ENCODE measurements around the gene APOB.

APOB gene

GRCh38 chr2:21007129-21008013, 36.5 kb downstream of the APOB start:
- H3K9ac ChIP-seq (ENCODE audit: low read depth, low read length) = no peak overlapping the region
- no peaks in the 10 kb centered on the region for H3K27me3 ChIP-seq (ENCODE audit: insufficient read depth, low read length, poor library complexity)
- H3K79me2 ChIP-seq (ENCODE audit: insufficient read depth, low read length) = no peaks in the 10 kb centered on the region
- no peak overlapping the region for H3K27ac ChIP-seq (ENCODE audit: low read length)
- ATAC-seq (ENCODE audit: insufficient read depth, low read depth) (no peak), DNase-seq (no peak)
- no peaks in the 10 kb centered on the region for H3K36me3 ChIP-seq (ENCODE audit: insufficient read depth, low read length)
- no peak overlapping the region for H3K4me3 ChIP-seq (ENCODE audit: low read depth in 1 of 2, low read length in 2 of 2)
- no peaks in the 10 kb centered on the region for H4K20me1 ChIP-seq (ENCODE audit: insufficient read depth, low read length)
- no peaks in the 10 kb centered on the region for H3K9me3 ChIP-seq (ENCODE audit: insufficient read depth, low read length, severe bottlenecking)
- TF ChIP-seq, protein P1, sequence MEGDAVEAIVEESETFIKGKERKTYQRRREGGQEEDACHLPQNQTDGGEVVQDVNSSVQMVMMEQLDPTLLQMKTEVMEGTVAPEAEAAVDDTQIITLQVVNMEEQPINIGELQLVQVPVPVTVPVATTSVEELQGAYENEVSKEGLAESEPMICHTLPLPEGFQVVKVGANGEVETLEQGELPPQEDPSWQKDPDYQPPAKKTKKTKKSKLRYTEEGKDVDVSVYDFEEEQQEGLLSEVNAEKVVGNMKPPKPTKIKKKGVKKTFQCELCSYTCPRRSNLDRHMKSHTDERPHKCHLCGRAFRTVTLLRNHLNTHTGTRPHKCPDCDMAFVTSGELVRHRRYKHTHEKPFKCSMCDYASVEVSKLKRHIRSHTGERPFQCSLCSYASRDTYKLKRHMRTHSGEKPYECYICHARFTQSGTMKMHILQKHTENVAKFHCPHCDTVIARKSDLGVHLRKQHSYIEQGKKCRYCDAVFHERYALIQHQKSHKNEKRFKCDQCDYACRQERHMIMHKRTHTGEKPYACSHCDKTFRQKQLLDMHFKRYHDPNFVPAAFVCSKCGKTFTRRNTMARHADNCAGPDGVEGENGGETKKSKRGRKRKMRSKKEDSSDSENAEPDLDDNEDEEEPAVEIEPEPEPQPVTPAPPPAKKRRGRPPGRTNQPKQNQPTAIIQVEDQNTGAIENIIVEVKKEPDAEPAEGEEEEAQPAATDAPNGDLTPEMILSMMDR (IDR thresholded peaks at IDR 0.05; ENCODE audit: borderline replicate concordance, extremely low read depth, low read length, poor library complexity, severe bottlenecking) = no peak
- no peak for TF ChIP-seq EZH2 (IDR thresholded peaks at IDR 0.05; ENCODE audit: borderline replicate concordance, low read depth, low read length, severe bottlenecking)
- no peak overlapping the region for H3K4me2 ChIP-seq (ENCODE audit: insufficient read depth, low read length)
- H3K4me1 ChIP-seq (ENCODE audit: insufficient read depth, low read length) = no peaks in the 10 kb centered on the region
- H2AFZ ChIP-seq (ENCODE audit: low read depth, low read length) = no peak overlapping the region

DNA sequence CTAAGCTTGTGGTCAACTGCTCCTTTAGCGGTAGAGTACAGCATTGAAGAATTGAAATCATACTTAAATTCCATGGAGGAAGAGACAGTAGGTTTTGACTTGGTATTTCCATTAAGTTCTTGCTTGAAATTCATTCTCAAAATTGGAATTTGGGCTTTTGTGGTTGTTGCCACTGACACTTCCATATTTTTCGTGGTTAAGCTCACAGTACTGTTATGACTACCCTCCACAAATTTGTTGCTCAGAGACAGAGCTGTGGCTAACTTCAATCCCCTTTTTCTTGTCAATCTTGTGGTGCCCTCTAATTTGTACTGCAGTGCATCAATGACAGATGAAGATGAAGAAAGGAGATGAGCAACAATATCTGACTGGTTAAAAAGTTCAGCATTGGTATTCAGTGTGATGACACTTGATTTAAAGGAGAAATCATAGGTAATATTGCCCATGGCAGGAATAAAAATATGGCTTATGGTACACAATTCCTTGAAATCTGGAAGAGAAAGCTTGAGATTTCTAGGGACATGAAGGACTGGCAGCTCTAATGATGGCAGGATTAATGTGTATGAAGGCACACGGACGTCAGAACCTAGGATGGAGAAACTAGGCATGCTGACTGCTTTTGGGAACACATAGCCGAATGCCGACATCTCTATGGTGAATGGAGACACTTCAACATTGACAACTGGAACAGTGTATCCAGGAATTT, 37.3 kb downstream of the APOB start:
- no peak overlapping the region for H3K27ac ChIP-seq (ENCODE audit: low read length)
- H3K9me3 ChIP-seq (ENCODE audit: insufficient read depth, low read length, severe bottlenecking) = no peaks in the 10 kb centered on the region
- no peak overlapping the region for H3K9ac ChIP-seq (ENCODE audit: low read depth, low read length)
- no peaks in the 10 kb centered on the region for H4K20me1 ChIP-seq (ENCODE audit: insufficient read depth, low read length)
- no peak overlapping the region for H3K4me2 ChIP-seq (ENCODE audit: insufficient read depth, low read length)
- no peak overlapping the region for H2AFZ ChIP-seq (ENCODE audit: low read depth, low read length)
- H3K4me3 ChIP-seq (ENCODE audit: low read depth in 1 of 2, low read length in 2 of 2) = no peak overlapping the region
- H3K79me2 ChIP-seq (ENCODE audit: insufficient read depth, low read length) = no peaks in the 10 kb centered on the region
- no peaks in the 10 kb centered on the region for H3K4me1 ChIP-seq (ENCODE audit: insufficient read depth, low read length)
- H3K27me3 ChIP-seq (ENCODE audit: insufficient read depth, low read length, poor library complexity) = no peaks in the 10 kb centered on the region
- no peak for TF ChIP-seq EZH2 (IDR thresholded peaks at IDR 0.05; ENCODE audit: borderline replicate concordance, low read depth, low read length, severe bottlenecking)
- TF ChIP-seq, protein P1 (IDR thresholded peaks at IDR 0.05; ENCODE audit: borderline replicate concordance, extremely low read depth, low read length, poor library complexity, severe bottlenecking) = no peak
- no peaks in the 10 kb centered on the region for H3K36me3 ChIP-seq (ENCODE audit: insufficient read depth, low read length)
- DNase-seq (no peak), ATAC-seq (ENCODE audit: insufficient read depth, low read depth) (no peak)

- no peaks in the 10 kb centered on the region for H3K4me1 ChIP-seq (ENCODE audit: insufficient read depth, low read length)
- DNase-seq = no peak
- no peak overlapping the region for H3K27ac ChIP-seq (ENCODE audit: low read length)
- no peak overlapping the region for H3K9ac ChIP-seq (ENCODE audit: low read depth, low read length)
- no peak overlapping the region for H3K4me3 ChIP-seq (ENCODE audit: low read depth in 1 of 2, low read length in 2 of 2)
- H2AFZ ChIP-seq (ENCODE audit: low read depth, low read length) = no peak overlapping the region
- ATAC-seq (ENCODE audit: insufficient read depth, low read depth) = no peak
- H3K36me3 ChIP-seq (ENCODE audit: insufficient read depth, low read length) = no peaks in the 10 kb centered on the region
- H3K27me3 ChIP-seq (ENCODE audit: insufficient read depth, low read length, poor library complexity) = no peaks in the 10 kb centered on the region
- no peak overlapping the region for H3K4me2 ChIP-seq (ENCODE audit: insufficient read depth, low read length)
- no peaks in the 10 kb centered on the region for H4K20me1 ChIP-seq (ENCODE audit: insufficient read depth, low read length)
- TF ChIP-seq EZH2 (IDR thresholded peaks at IDR 0.05; ENCODE audit: borderline replicate concordance, low read depth, low read length, severe bottlenecking) = no peak
- TF ChIP-seq, protein P1 (IDR thresholded peaks at IDR 0.05; ENCODE audit: borderline replicate concordance, extremely low read depth, low read length, poor library complexity, severe bottlenecking) = no peak
- no peaks in the 10 kb centered on the region for H3K79me2 ChIP-seq (ENCODE audit: insufficient read depth, low read length)
- no peaks in the 10 kb centered on the region for H3K9me3 ChIP-seq (ENCODE audit: insufficient read depth, low read length, severe bottlenecking)
Measured at GRCh38 chr2:21005700-21006422, 38.0 kb downstream of the APOB start.

All from DND-41 (cell line).